Type B pancreatic cell (in vitro differentiated cells): ENCODE data around the gene LARP4. TPM values are rescaled to one million over a fixed set of nuclear protein-coding genes. Genes with fewer than 3 reads are reported as not detected.
"Not testable (repeated sequence)": the region's sequence is repeated elsewhere in the genome, so short reads cannot be mapped to it uniquely, and the experiment has no call there.

ENCODE experiments used
- DNase-seq: peaks from one replicate; pipeline ENCODE4 v3.0.0; 2021; ENCODE audit warnings: mixed read lengths; ENCODE audit not compliant: unreplicated experiment; ENCODE audit errors: extremely low spot score
- H3K27ac Mint-ChIP-seq: 2 replicates; pipeline ENCODE4 v1.8.0; 2021; ENCODE audit warnings: mild to moderate bottlenecking, mixed read lengths
- H3K27me3 Mint-ChIP-seq: 2 replicates; pipeline ENCODE4 v1.8.0; 2021; ENCODE audit warnings: mixed read lengths
- H3K36me3 Mint-ChIP-seq: 2 replicates; pipeline ENCODE4 v1.8.0; 2021; ENCODE audit warnings: mixed read lengths
- H3K4me1 Mint-ChIP-seq: one replicate; pipeline ENCODE4 v1.8.0; 2021; ENCODE audit warnings: mixed read lengths; ENCODE audit not compliant: unreplicated experiment
- H3K4me3 Mint-ChIP-seq: 2 replicates; pipeline ENCODE4 v1.8.0; 2021; ENCODE audit warnings: mild to moderate bottlenecking, mixed read lengths
- H3K9me3 Mint-ChIP-seq: 2 replicates; pipeline ENCODE4 v1.8.0; 2021; ENCODE audit warnings: mixed read lengths
- CTCF ChIP-seq: fragments of 200-600 bp; sonication (generic); conservative IDR thresholded peaks from 2 replicates; pipeline ENCODE4 v1.5.0; 2021; ENCODE audit warnings: antibody characterized with exemption, mild to moderate bottlenecking
- total RNA-seq: library from RNA; stranded (reverse); gene quantifications from 2 replicates; pipeline ENCODE4 v1.2.1, GENCODE V29; 2021; ENCODE audit warnings: low replicate concordance

LARP4 gene
- total RNA-seq, 1 donor from 2014 or later = 55.3 TPM

DNA sequence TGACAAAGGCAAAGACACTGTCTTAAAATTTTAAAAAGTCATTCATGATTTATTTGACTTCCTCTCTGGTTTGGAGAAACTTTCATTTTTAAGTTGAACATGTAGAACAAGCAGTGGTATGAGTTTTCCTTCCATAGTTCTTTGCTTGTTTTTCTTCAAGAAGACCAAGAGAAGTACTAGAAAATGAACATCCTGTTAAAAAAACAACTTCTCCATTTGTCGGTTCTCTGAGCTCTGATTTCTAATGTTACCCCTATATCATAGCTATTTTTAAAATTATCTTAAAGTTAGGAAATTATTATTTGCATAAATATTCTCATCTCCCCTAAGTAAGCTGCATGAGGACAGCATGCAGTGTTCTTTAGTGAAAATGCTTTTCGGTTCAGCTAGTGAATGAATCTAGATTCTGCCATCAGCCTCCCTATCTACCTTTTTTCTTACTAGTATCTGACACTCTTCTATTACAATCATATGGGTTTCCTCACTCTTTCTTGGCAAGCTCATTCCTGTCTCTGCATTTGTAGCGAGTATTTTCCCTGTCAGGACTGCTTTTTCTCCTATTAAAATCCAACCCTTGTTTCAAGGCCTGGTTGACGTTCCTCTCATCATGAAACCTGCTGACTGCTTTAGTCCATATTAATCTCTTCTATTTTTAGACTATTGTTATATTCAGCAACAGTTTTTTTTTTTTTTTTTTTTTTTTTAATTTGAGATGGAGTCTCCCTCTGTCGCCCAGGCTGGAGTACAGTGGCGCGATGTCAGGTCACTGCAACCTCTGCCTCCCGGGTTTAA lies 119.9 kb downstream of the LARP4 start:
- Mint-ChIP-seq H3K4me1 (peaks cover 12% of the 10 kb centered on the region), H3K27ac (no peak overlapping the region), H3K27me3 (no peaks in the 10 kb centered on the region), H3K36me3 (peaks cover 13% of the 10 kb centered on the region), H3K4me3 (no peak overlapping the region), H3K9me3 (peaks cover 5% of the 10 kb centered on the region)
- no peak for TF ChIP-seq CTCF
- DNase-seq = no peak

DNA sequence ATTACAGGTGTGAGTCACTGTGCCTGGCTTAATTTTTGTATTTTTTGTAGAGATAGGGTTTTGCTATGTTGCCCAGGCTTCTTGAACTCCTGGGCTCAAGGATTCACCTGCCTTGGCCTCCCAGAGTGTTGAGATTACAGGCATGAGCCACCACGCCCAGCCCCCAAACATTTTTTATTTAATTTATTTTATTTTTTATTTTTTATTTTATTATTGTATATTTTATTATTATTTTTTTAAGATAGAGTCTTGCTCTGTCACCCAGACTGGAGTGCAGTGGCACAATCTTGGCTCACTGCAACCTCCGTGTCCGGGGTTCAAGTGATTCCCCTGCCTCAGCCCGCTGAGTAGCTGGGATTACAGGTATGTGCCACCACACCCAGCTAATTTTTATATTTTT lies 121.1 kb downstream of the LARP4 start:
- not testable (repeated sequence) for DNase-seq, H3K27me3 Mint-ChIP-seq, H3K9me3 Mint-ChIP-seq, H3K4me3 Mint-ChIP-seq, H3K27ac Mint-ChIP-seq
- Mint-ChIP-seq H3K36me3 (peaks cover 17% of the 10 kb centered on the region), H3K4me1 (peaks cover 12% of the 10 kb centered on the region)

GRCh38 chr12:50523772-50524171 lies 123.1 kb downstream of the LARP4 start:
- H3K4me3 Mint-ChIP-seq = no peak overlapping the region
- TF ChIP-seq CTCF = no peak
- H3K4me1 Mint-ChIP-seq = peaks cover 17% of the 10 kb centered on the region
- no peak overlapping the region for H3K27ac Mint-ChIP-seq
- DNase-seq = no peak
- H3K9me3 Mint-ChIP-seq = peaks cover 5% of the 10 kb centered on the region
- peaks cover 17% of the 10 kb centered on the region for H3K36me3 Mint-ChIP-seq
- H3K27me3 Mint-ChIP-seq = no peaks in the 10 kb centered on the region

- Mint-ChIP-seq H3K27ac (no peak overlapping the region), H3K4me3 (no peak overlapping the region), H3K9me3 (peaks cover 5% of the 10 kb centered on the region), H3K4me1 (peaks cover 20% of the 10 kb centered on the region), H3K27me3 (no peaks in the 10 kb centered on the region), H3K36me3 (peaks cover 19% of the 10 kb centered on the region)
- no peak for DNase-seq
- no peak for TF ChIP-seq CTCF
Observed at GRCh38 chr12:50524621-50525020, 123.9 kb downstream of the LARP4 start.

GRCh38 chr12:50525422-50525821 lies 124.7 kb downstream of the LARP4 start:
- Mint-ChIP-seq H3K4me1 (peaks cover 18% of the 10 kb centered on the region), H3K27ac (no peak overlapping the region), H3K27me3 (no peaks in the 10 kb centered on the region), H3K4me3 (no peak overlapping the region), H3K36me3 (peaks cover 19% of the 10 kb centered on the region), H3K9me3 (peaks cover 5% of the 10 kb centered on the region)
- no peak for TF ChIP-seq CTCF
- DNase-seq = no peak

DNA sequence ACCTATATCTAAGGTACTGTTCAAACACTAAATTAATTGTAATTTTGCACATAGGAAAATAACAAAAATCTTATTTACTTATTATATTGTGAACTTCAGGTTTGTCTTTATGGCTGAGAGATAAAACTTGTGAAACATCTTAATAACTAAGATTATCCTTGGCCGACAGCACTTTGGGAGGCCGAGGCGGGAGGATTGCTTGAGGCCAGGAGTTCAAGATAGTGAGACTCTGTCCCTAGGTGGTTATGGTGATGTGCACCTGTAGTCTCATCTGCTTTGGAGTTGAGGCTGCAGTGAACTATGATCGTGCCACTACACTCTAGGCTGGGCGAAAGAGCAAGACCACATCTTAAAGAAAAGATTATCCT lies 126.7 kb downstream of the LARP4 start:
- H3K9me3 Mint-ChIP-seq = peaks cover 5% of the 10 kb centered on the region
- no peak for DNase-seq
- no peaks in the 10 kb centered on the region for H3K27me3 Mint-ChIP-seq
- no peak for TF ChIP-seq CTCF
- H3K36me3 Mint-ChIP-seq = peaks cover 18% of the 10 kb centered on the region
- no peak overlapping the region for H3K4me3 Mint-ChIP-seq
- H3K4me1 Mint-ChIP-seq = peaks cover 13% of the 10 kb centered on the region
- H3K27ac Mint-ChIP-seq = no peak overlapping the region
